ENCODE measurements around the gene FLT1. TPM values are rescaled to one million over a fixed set of nuclear protein-coding genes. Genes with fewer than 3 reads are reported as not detected.

Gene FLT1
- total and polyA plus RNA-seq, 2 of the 13 experiments (the other 11 are each of a cell fraction or from before 2014, with no cell fraction given) = 0.02 TPM; not detected in 1

DNA sequence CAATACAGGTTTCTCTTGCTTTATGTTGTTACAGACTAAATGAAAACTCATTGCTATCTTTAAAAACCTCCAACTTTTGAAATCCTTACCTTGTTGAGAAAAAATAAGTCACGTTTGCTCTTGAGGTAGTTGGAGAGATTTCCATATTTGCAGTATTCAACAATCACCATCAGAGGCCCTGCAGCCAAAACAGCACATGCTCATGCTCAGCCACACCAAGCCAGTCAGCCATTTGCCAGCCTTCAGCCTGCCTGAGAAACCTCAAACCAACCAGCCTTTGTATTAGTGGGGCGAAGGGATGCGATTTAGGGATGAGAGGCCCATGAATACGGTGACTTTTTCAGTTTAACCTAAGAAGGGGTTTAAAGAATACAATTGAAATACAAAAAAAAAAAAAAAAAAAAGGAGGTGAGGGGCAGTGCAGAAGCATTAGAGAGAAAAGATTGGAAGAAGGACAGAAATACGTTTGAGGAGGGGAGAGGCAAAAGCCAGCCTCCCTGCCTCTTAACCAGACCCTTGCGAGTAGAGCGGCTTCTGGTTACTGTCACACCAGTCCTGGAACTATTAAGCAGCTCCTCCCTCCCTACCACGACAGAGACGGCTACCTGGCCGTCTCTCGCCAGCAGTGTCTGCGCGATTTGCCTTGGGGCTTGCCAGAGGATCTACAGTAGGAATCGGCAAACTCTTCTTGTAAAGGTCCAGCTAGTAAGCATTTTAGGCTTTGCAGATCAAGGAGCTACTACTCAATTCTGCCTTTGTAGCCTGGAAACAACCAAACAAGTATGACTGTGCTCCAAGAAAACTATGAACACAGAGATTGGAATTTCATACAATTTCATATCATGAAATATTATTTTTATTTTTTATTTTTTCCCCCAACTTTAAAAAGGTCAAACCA is 167.3 kb downstream of the FLT1 start:
- Histone ChIP-seq H3K4me2 (ENCODE audit: low read depth, low read length) (no peak overlapping the region), H3K79me2 (ENCODE audit: insufficient read depth, low read length) (no peaks in the 10 kb centered on the region), H3K9me3 (ENCODE audit: low read length) (no peaks in the 10 kb centered on the region), H2AFZ (ENCODE audit: low read length) (no peak overlapping the region), H3K4me3 (replicated peaks in 1 of 3; ENCODE audit: insufficient read depth in 1 of 3, low read depth in 2 of 3, low read length in 3 of 3) (no peak overlapping the region), H3K27ac (ENCODE audit: extremely low read length, insufficient read depth, low read length) (no peak overlapping the region), H3K27me3 (ENCODE audit: control insufficient read depth in 1 of 2, insufficient read depth in 2 of 2, low read length in 2 of 2) (no peaks in the 10 kb centered on the region; a peak in 1 of 5 replicates), H4K20me1 (ENCODE audit: insufficient read depth, low read length) (no peaks in the 10 kb centered on the region), H3K9ac (ENCODE audit: insufficient read depth, low read depth, low read length) (no peak overlapping the region), H3K4me1 (ENCODE audit: insufficient read depth, low read length) (no peaks in the 10 kb centered on the region), H3K36me3 (replicated peaks in 1 of 2; ENCODE audit: control insufficient read depth in 1 of 2, insufficient read depth in 2 of 2, low read length in 2 of 2) (no peaks in the 10 kb centered on the region)
- no peak for TF ChIP-seq HNRNPL (IDR thresholded peaks at IDR 0.05; ENCODE audit: low read depth, low read length)
- TF ChIP-seq, protein P1, sequence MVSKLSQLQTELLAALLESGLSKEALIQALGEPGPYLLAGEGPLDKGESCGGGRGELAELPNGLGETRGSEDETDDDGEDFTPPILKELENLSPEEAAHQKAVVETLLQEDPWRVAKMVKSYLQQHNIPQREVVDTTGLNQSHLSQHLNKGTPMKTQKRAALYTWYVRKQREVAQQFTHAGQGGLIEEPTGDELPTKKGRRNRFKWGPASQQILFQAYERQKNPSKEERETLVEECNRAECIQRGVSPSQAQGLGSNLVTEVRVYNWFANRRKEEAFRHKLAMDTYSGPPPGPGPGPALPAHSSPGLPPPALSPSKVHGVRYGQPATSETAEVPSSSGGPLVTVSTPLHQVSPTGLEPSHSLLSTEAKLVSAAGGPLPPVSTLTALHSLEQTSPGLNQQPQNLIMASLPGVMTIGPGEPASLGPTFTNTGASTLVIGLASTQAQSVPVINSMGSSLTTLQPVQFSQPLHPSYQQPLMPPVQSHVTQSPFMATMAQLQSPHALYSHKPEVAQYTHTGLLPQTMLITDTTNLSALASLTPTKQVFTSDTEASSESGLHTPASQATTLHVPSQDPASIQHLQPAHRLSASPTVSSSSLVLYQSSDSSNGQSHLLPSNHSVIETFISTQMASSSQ (IDR thresholded peaks at IDR 0.05; ENCODE audit: low read depth) = no peak
- TF ChIP-seq, protein P1 (CRISPR knock-in tag; IDR thresholded peaks at IDR 0.05; ENCODE audit: borderline replicate concordance) = no peak
- no peak for TF ChIP-seq SCMH1 (CRISPR knock-in tag; IDR thresholded peaks at IDR 0.05; ENCODE audit: borderline replicate concordance)
- no peak for TF ChIP-seq ZNF713 (CRISPR knock-in tag; IDR thresholded peaks at IDR 0.05)
- TF ChIP-seq RCOR2 (CRISPR knock-in tag; IDR thresholded peaks at IDR 0.05) = no peak
- TF ChIP-seq CENPX (CRISPR knock-in tag; IDR thresholded peaks at IDR 0.05) = no peak
- no peak for TF ChIP-seq RBM39 (IDR thresholded peaks at IDR 0.05; ENCODE audit: low read depth, low read length, poor library complexity, severe bottlenecking)
- in situ Hi-C loops (cut with HindIII; ENCODE audit: extremely low pct_ligation_motif_present, low pct_unique_long_range_greater_than_20kb) (loop anchor here (10.0 kb wide), 1 partner anchor 467 kb away; no protein-coding TSS in a partner anchor), intact Hi-C loops (cut with micrococcal nuclease; ENCODE audit: unreplicated experiment) (no loop called here)
- BruUV-seq (replicated peaks) = no TSS peak
- POLR2A ChIA-PET = no interaction called here
- no peak for DNase-seq (ENCODE audit: low spot score)
- no peak for ATAC-seq
- no peak for FAIRE-seq
- WGBS (ENCODE audit: low lambda C conversion rate) = 75% methylated on average over 13 of the region's 14 CpGs
- CTCF ChIA-PET (ENCODE audit: low intra/inter-chr PET ratio, low total read pairs) = no interaction called here
